GM21381 (cell line): Measurements from ENCODE around the gene RRAGC.
"Not testable (repeated sequence)": the region's sequence is repeated elsewhere in the genome, so short reads cannot be mapped to it uniquely, and the experiment has no call there.

Experiments used
- ATAC-seq: cut with Tn5 transposase; IDR thresholded peaks from one replicate; pipeline ENCODE4 v1.9.1; 2021; ENCODE audit warnings: mild to moderate bottlenecking, moderate library complexity; ENCODE audit not compliant: unreplicated experiment

The RRAGC gene

GRCh38 chr1:38858833-38859560, 575 bp downstream of the RRAGC start:
- peak; percentile 37 for ATAC-seq

- no peak for ATAC-seq
These were observed 6.8 kb downstream of the RRAGC start for GRCh38 chr1:38852780-38853179.

GRCh38 chr1:38848071-38848470, 11.5 kb downstream of the RRAGC start:
- no peak for ATAC-seq

- no peak for ATAC-seq
These were observed 13.4 kb downstream of the RRAGC start for GRCh38 chr1:38846210-38846609.

- ATAC-seq = not testable (repeated sequence)
These were observed 14.5 kb downstream of the RRAGC start for GRCh38 chr1:38845088-38845487.

GRCh38 chr1:38840281-38840680, 19.3 kb downstream of the RRAGC start:
- ATAC-seq = no peak

- ATAC-seq = no peak
These were observed 20.2 kb downstream of the RRAGC start for GRCh38 chr1:38839363-38839762.

- not testable (repeated sequence) for ATAC-seq
These were observed 23.3 kb downstream of the RRAGC start for GRCh38 chr1:38836316-38836715.

- ATAC-seq = no peak
These were observed 24.4 kb downstream of the RRAGC start for GRCh38 chr1:38834937-38835827.

- no peak for ATAC-seq
These were observed 25.3 kb downstream of the RRAGC start for GRCh38 chr1:38834221-38834782.

- ATAC-seq = no peak
These were observed 26.4 kb downstream of the RRAGC start for GRCh38 chr1:38833146-38833545.

GRCh38 chr1:38832370-38832734, 27.2 kb downstream of the RRAGC start:
- no peak for ATAC-seq

GRCh38 chr1:38831731-38832369, 27.7 kb downstream of the RRAGC start:
- ATAC-seq = no peak

GRCh38 chr1:38829368-38829767, 30.2 kb downstream of the RRAGC start:
- ATAC-seq = no peak

- no peak for ATAC-seq
These were observed 32.3 kb downstream of the RRAGC start for GRCh38 chr1:38827318-38827717.

- no peak for ATAC-seq
These were observed 32.7 kb downstream of the RRAGC start for GRCh38 chr1:38826886-38827285.

- no peak for ATAC-seq
These were observed 33.3 kb downstream of the RRAGC start for GRCh38 chr1:38826262-38826661.

- ATAC-seq = no peak
These were observed 38.7 kb downstream of the RRAGC start for GRCh38 chr1:38820860-38821259.

- no peak for ATAC-seq
These were observed 40.1 kb downstream of the RRAGC start for GRCh38 chr1:38819516-38819915.

GRCh38 chr1:38819040-38819439, 40.5 kb downstream of the RRAGC start:
- no peak for ATAC-seq
